22Rv1 (cell line): ENCODE results near the gene FNDC8.

Experiments
- CTCF ChIP-seq: fragments of 450-650 bp; IDR thresholded peaks from 2 replicates; pipeline ENCODE4 v1.5.1; 2017; ENCODE audit warnings: mild to moderate bottlenecking
- ZFX ChIP-seq: fragments of 450-650 bp; IDR thresholded peaks from 2 replicates; pipeline ENCODE4 v1.6.1; 2017; ENCODE audit warnings: antibody characterized with exemption, borderline replicate concordance

GRCh38 chr17:35152421-35153140 lies 31.2 kb downstream of the FNDC8 start:
- TF ChIP-seq CTCF (no peak), ZFX (no peak)
